Activated CD4-positive, alpha-beta T cell treated with anti-CD3 and anti-CD28 coated beads, Interleukin-2, Interleukin-4, amounts not matched to agents 100 ng/mL and 50 ng/mL, durations not matched to agents 16 hours and 8 hours (primary cell): Measurements from ENCODE around the gene TANC2.

ENCODE experiments used
- DNase-seq: peaks from one replicate; pipeline ENCODE4 v3.0.0-alpha.2; 2020; ENCODE audit warnings: low spot score

Gene TANC2

GRCh38 chr17:62965686-62966425, at the start of gene TANC2:
TANC2 (plus strand) TSS chr17:62966235; CDS start chr17:63009560, 43,325 bp downstream.
- peak; percentile 73 for DNase-seq

- no peak for DNase-seq
These were observed 49.1 kb upstream of the TANC2 start for GRCh38 chr17:62916684-62917571.

GRCh38 chr17:62919388-62919787, 46.6 kb upstream of the TANC2 start:
- DNase-seq = no peak

GRCh38 chr17:62920300-62920699, 45.7 kb upstream of the TANC2 start:
- DNase-seq = no peak

GRCh38 chr17:62921817-62922216, 44.2 kb upstream of the TANC2 start:
- DNase-seq = no peak

- DNase-seq = no peak
These were observed 42.5 kb upstream of the TANC2 start for GRCh38 chr17:62923258-62924150.

- DNase-seq = no peak
These were observed 40.7 kb upstream of the TANC2 start for GRCh38 chr17:62925267-62925836.

GRCh38 chr17:62927083-62927482, 39.0 kb upstream of the TANC2 start:
- no peak for DNase-seq

- DNase-seq = no peak
These were observed 36.7 kb upstream of the TANC2 start for GRCh38 chr17:62929320-62929719.

- no peak for DNase-seq
These were observed 34.9 kb upstream of the TANC2 start for GRCh38 chr17:62931101-62931500.

- DNase-seq = no peak
These were observed 32.3 kb upstream of the TANC2 start for GRCh38 chr17:62933501-62934385.

GRCh38 chr17:62935098-62935497, 30.9 kb upstream of the TANC2 start:
- DNase-seq = no peak

GRCh38 chr17:62935523-62935922, 30.5 kb upstream of the TANC2 start:
- no peak for DNase-seq

GRCh38 chr17:62937606-62938005, 28.4 kb upstream of the TANC2 start:
- no peak for DNase-seq

- no peak for DNase-seq
These were observed 24.6 kb upstream of the TANC2 start for GRCh38 chr17:62941358-62941991.

- DNase-seq = no peak
These were observed 17.7 kb upstream of the TANC2 start for GRCh38 chr17:62948370-62948769.

GRCh38 chr17:62949036-62949435, 17.0 kb upstream of the TANC2 start:
- DNase-seq = no peak

GRCh38 chr17:62950067-62950466, 16.0 kb upstream of the TANC2 start:
- DNase-seq = no peak

- no peak for DNase-seq
These were observed 10.1 kb upstream of the TANC2 start for GRCh38 chr17:62955841-62956352.

GRCh38 chr17:62963296-62963695, 2.7 kb upstream of the TANC2 start:
- no peak for DNase-seq
